CD4-positive, alpha-beta T cell (primary cell): Measurements from ENCODE around the gene CCR9. TPM values are rescaled to one million over a fixed set of nuclear protein-coding genes. Genes with fewer than 3 reads are reported as not detected.

ENCODE experiments used
- ATAC-seq: fragments of 200-7000 bp; cut with Tn5 transposase; one replicate; pipeline ENCODE4 v1.10.0; 2022; ENCODE audit warnings: mild to moderate bottlenecking; ENCODE audit not compliant: poor library complexity
- CTCF ChIA-PET: fragments of 350-600 bp; sonication (Branson Sonifier 250); formaldehyde crosslinking; loops from one replicate; lab custom pipeline; 2021; ENCODE audit warnings: antibody characterized with exemption, inconsistent platforms; lab: Charles Lee
- POLR2A ChIA-PET: fragments of 350-600 bp; sonication (Branson Sonifier 250); formaldehyde crosslinking; loops from one replicate; lab custom pipeline; 2021; ENCODE audit warnings: antibody characterized with exemption, inconsistent platforms; lab: Charles Lee
- DNase-seq, 14 experiments: peaks; one replicate each; pipeline ENCODE4 v3.0.0-alpha.2; 2013 to 2020; ENCODE audit warnings: mixed read lengths in 2 of 14
- H3K27ac ChIP-seq, 2 donors: one replicate each; pipeline versions ENCODE4 v1.5.1 to v1.7.0; 2013; ENCODE audit warnings: low read length in 2 of 2, low read depth in 1 of 2, mild to moderate bottlenecking in 1 of 2
- H3K27me3 ChIP-seq, 2 experiments: 1 replicate in 1 of 2; 2 replicates in 1 of 2; pipeline versions ENCODE4 v1.6.1 to v1.7.0; 2013; ENCODE audit warnings: low read length in 2 of 2, control low read depth in 1 of 2, mild to moderate bottlenecking in 1 of 2, moderate library complexity in 1 of 2; ENCODE audit not compliant: insufficient read depth in 2 of 2, control insufficient read depth in 1 of 2
- H3K36me3 ChIP-seq: one replicate; pipeline ENCODE4 v1.6.1; 2013; ENCODE audit warnings: low read length, control low read depth; ENCODE audit not compliant: insufficient read depth
- H3K4me1 ChIP-seq: one replicate; pipeline ENCODE4 v1.6.1; 2013; ENCODE audit warnings: low read length, control low read depth; ENCODE audit not compliant: insufficient read depth
- H3K4me3 ChIP-seq: one replicate; pipeline ENCODE4 v1.5.1; 2013; ENCODE audit warnings: mild to moderate bottlenecking, low read length, moderate library complexity
- H3K9me3 ChIP-seq, 2 experiments: 1 replicate in 1 of 2; 2 replicates in 1 of 2; pipeline versions ENCODE4 v1.6.1 to v1.7.0; 2013; ENCODE audit warnings: low read length in 2 of 2, mild to moderate bottlenecking in 2 of 2, control low read depth in 1 of 2, moderate library complexity in 1 of 2; ENCODE audit not compliant: control insufficient read depth in 1 of 2, insufficient read depth in 1 of 2
- H3K27ac Mint-ChIP-seq: one replicate; pipeline ENCODE4 v1.8.0; 2020; ENCODE audit warnings: mixed read lengths
- H3K27me3 Mint-ChIP-seq: one replicate; pipeline ENCODE4 v1.8.0; 2021; ENCODE audit warnings: mixed read lengths
- H3K36me3 Mint-ChIP-seq: one replicate; pipeline ENCODE4 v1.8.0; 2021; ENCODE audit warnings: low read depth, mixed read lengths
- H3K4me1 Mint-ChIP-seq: one replicate; pipeline ENCODE4 v1.8.0; 2021; ENCODE audit warnings: low read depth, mixed read lengths
- H3K4me3 Mint-ChIP-seq: one replicate; pipeline ENCODE4 v1.8.0; 2020; ENCODE audit warnings: mild to moderate bottlenecking, mixed read lengths
- H3K9me3 Mint-ChIP-seq: one replicate; pipeline ENCODE4 v1.8.0; 2020; ENCODE audit warnings: mixed read lengths
- CTCF ChIP-seq: fragments of 200-600 bp; IDR thresholded peaks from one replicate; pipeline ENCODE4 v1.8.0; 2022; ENCODE audit warnings: antibody characterized with exemption, mild to moderate bottlenecking
- intact Hi-C, 2 experiments: fragments of 100-400 bp; cut with DNase I in 1 of 2; cut with micrococcal nuclease in 1 of 2; formaldehyde crosslinking; loops; one replicate each; pipeline versions ENCODE4 v1.15.1 to v1.9.0; 2023 to 2025; cut with DNase I, micrococcal nuclease
- total RNA-seq, 174 experiments: library from RNA in 2 of 174; stranded (reverse) in 2 of 174; gene quantifications; one replicate each; pipeline ENCODE4 v1.2.3 and lab custom pipeline; 2021 to 2026

CCR9 gene
- total RNA-seq, 2 experiments from 2014 or later: 6.5 to 7.4 TPM

- Mint-ChIP-seq H3K4me1 (peaks cover 56% of the 10 kb centered on the region), H3K4me3 (no peak overlapping the region), H3K9me3 (no peaks in the 10 kb centered on the region), H3K36me3 (no peaks in the 10 kb centered on the region), H3K27ac (peak overlapping the region; percentile 40), H3K27me3 (no peaks in the 10 kb centered on the region)
- no peaks in the 10 kb centered on the region for H3K9me3 ChIP-seq
- DNase-seq (no peak), ATAC-seq (no peak)
- no peak for TF ChIP-seq CTCF
- peaks cover 54% of the 10 kb centered on the region for H3K4me1 ChIP-seq
- H3K27me3 ChIP-seq: no peaks in the 10 kb centered on the region
- intact Hi-C loops: no loop called here
- CTCF ChIA-PET: interaction anchor here (1.4 kb wide), 1 partner anchor 249 kb away, joined by 4 read pairs; no protein-coding TSS in a partner anchor
- no peak overlapping the region for H3K27ac ChIP-seq
- H3K4me3 ChIP-seq: no peak overlapping the region
- POLR2A ChIA-PET: interaction anchor here (0.7 to 2.0 kb wide), 4 partner anchors 11 to 67 kb away, joined by 3 to 9 read pairs (median 4); partner anchors contain the start of gene LZTFL1
- H3K36me3 ChIP-seq: no peaks in the 10 kb centered on the region
Measured at GRCh38 chr3:45908761-45909160, 22.4 kb downstream of the CCR9 start.

- Histone ChIP-seq H3K4me3 (no peak overlapping the region), H3K27ac (no peak overlapping the region), H3K27me3 (no peaks in the 10 kb centered on the region), H3K4me1 (peaks cover 60% of the 10 kb centered on the region), H3K36me3 (no peaks in the 10 kb centered on the region), H3K9me3 (no peaks in the 10 kb centered on the region)
- ChIA-PET POLR2A (no interaction called here), CTCF (no interaction called here)
- DNase-seq: no peak
- TF ChIP-seq CTCF: no peak
- Mint-ChIP-seq H3K4me3 (no peak overlapping the region), H3K27ac (peak overlapping the region; percentile 48), H3K9me3 (no peaks in the 10 kb centered on the region), H3K4me1 (peaks cover 59% of the 10 kb centered on the region), H3K27me3 (no peaks in the 10 kb centered on the region), H3K36me3 (no peaks in the 10 kb centered on the region)
- ATAC-seq: no peak
- intact Hi-C loops: no loop called here
Measured at GRCh38 chr3:45909542-45909941, 23.2 kb downstream of the CCR9 start.

GRCh38 chr3:45910892-45911291 is 24.5 kb downstream of the CCR9 start:
- H3K4me1 ChIP-seq: peaks cover 74% of the 10 kb centered on the region
- no peaks in the 10 kb centered on the region for H3K27me3 Mint-ChIP-seq
- H3K27ac Mint-ChIP-seq: no peak overlapping the region
- TF ChIP-seq CTCF: no peak
- ChIA-PET POLR2A (interaction anchor here (1.3 kb wide), 1 partner anchor 18 kb away, joined by 3 read pairs; no protein-coding TSS in a partner anchor), CTCF (no interaction called here)
- H3K27me3 ChIP-seq: no peaks in the 10 kb centered on the region
- H3K9me3 Mint-ChIP-seq: no peaks in the 10 kb centered on the region
- no peak overlapping the region for H3K4me3 ChIP-seq
- no peak for DNase-seq
- H3K4me1 Mint-ChIP-seq: peaks cover 66% of the 10 kb centered on the region
- intact Hi-C loops: no loop called here
- no peak overlapping the region for H3K4me3 Mint-ChIP-seq
- no peaks in the 10 kb centered on the region for H3K36me3 ChIP-seq
- ATAC-seq: no peak
- no peaks in the 10 kb centered on the region for H3K36me3 Mint-ChIP-seq
- H3K9me3 ChIP-seq: no peaks in the 10 kb centered on the region
- H3K27ac ChIP-seq: no peak overlapping the region
